Ascending aorta (tissue), 2 donors: ENCODE results near the gene MTHFSD. TPM values are rescaled to one million over a fixed set of nuclear protein-coding genes. Genes with fewer than 3 reads are reported as not detected.

Experiments used
- DNase-seq, 2 donors: peaks; one replicate each; pipeline ENCODE4 v3.0.0-alpha.2; 2019; ENCODE audit warnings: low spot score in 2 of 2
- H3K27ac ChIP-seq, 2 donors: fragments of 200-600 bp; sonication (generic); one replicate each; pipeline ENCODE4 v1.5.1; 2016 to 2017; ENCODE audit warnings: mild to moderate bottlenecking in 1 of 2
- H3K27me3 ChIP-seq: fragments of 200-600 bp; sonication (generic); one replicate; pipeline ENCODE4 v1.5.1; 2017
- H3K36me3 ChIP-seq, 2 donors: fragments of 200-600 bp; sonication (generic); one replicate each; pipeline ENCODE4 v1.5.1; 2016
- H3K4me1 ChIP-seq, 2 donors: fragments of 200-600 bp; sonication (generic); one replicate each; pipeline ENCODE4 v1.5.1; 2016 to 2017; ENCODE audit warnings: mild to moderate bottlenecking in 1 of 2
- H3K4me3 ChIP-seq, 2 donors: fragments of 200-600 bp; sonication (generic); one replicate each; pipeline ENCODE4 v1.5.1; 2016 to 2017; ENCODE audit warnings: mild to moderate bottlenecking in 1 of 2
- H3K9me3 ChIP-seq, 2 donors: fragments of 200-600 bp; sonication (generic); one replicate each; pipeline ENCODE4 v1.5.1; 2016
- CTCF ChIP-seq, 3 experiments: fragments of 200-600 bp in 2 of 3; fragments of 450-650 bp in 1 of 3; sonication (generic) in 2 of 3; IDR thresholded peaks; one replicate each; pipeline ENCODE4 v1.5.1; 2016 to 2019; ENCODE audit warnings: antibody characterized with exemption in 3 of 3, mild to moderate bottlenecking in 1 of 3, moderate library complexity in 1 of 3
- intact Hi-C: fragments of 100-400 bp; cut with DNase I; formaldehyde crosslinking; loops from one replicate; pipeline ENCODE4 v1.15.1; 2023
- total RNA-seq: library from RNA; depleted of rRNA; stranded (reverse); fragments of >200 nt; gene quantifications from one replicate; pipeline ENCODE4 v1.1.0, GENCODE V29; 2016

MTHFSD gene
- total RNA-seq, 1 donor from 2014 or later = 44.1 TPM

- TF ChIP-seq CTCF (IDR thresholded peaks at IDR 0.05) = no peak
- no peaks in the 10 kb centered on the region for H3K4me1 ChIP-seq
- no peaks in the 10 kb centered on the region for H3K9me3 ChIP-seq
- no peaks in the 10 kb centered on the region for H3K27me3 ChIP-seq
- no peak overlapping the region for H3K4me3 ChIP-seq
- peaks cover 18 to 47% of the 10 kb centered on the region in 2 donors for H3K36me3 ChIP-seq
- no peak overlapping the region for H3K27ac ChIP-seq
- no peak for DNase-seq
- intact Hi-C loops = no loop called here
These were observed 23.2 kb downstream of the MTHFSD start for GRCh38 chr16:86531641-86532525.

DNA sequence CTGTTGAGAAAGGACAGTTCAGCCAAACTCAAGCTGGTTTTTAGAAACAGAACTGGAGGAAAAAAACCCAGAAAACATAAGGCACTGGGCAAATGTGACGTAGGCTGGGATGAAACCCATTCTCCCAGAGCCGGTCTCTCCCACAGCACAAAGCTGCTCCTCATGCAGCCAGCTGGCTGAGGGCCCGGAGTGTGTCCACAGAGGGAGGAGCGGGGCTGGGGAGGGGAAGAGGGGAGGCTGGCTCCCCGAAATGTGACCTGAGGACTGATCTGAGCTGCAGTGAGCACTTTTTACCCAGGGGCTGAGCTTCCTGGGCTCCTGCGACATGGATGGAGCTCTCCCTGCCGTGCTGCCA is 23.9 kb downstream of the MTHFSD start:
- Histone ChIP-seq H3K9me3 (no peaks in the 10 kb centered on the region), H3K27me3 (no peaks in the 10 kb centered on the region), H3K4me1 (no peaks in the 10 kb centered on the region), H3K27ac (no peak overlapping the region), H3K4me3 (no peak overlapping the region), H3K36me3 (peaks cover 14 to 40% of the 10 kb centered on the region in 2 donors)
- TF ChIP-seq CTCF (IDR thresholded peaks at IDR 0.05) = no peak
- no peak for DNase-seq
- intact Hi-C loops = no loop called here

DNA sequence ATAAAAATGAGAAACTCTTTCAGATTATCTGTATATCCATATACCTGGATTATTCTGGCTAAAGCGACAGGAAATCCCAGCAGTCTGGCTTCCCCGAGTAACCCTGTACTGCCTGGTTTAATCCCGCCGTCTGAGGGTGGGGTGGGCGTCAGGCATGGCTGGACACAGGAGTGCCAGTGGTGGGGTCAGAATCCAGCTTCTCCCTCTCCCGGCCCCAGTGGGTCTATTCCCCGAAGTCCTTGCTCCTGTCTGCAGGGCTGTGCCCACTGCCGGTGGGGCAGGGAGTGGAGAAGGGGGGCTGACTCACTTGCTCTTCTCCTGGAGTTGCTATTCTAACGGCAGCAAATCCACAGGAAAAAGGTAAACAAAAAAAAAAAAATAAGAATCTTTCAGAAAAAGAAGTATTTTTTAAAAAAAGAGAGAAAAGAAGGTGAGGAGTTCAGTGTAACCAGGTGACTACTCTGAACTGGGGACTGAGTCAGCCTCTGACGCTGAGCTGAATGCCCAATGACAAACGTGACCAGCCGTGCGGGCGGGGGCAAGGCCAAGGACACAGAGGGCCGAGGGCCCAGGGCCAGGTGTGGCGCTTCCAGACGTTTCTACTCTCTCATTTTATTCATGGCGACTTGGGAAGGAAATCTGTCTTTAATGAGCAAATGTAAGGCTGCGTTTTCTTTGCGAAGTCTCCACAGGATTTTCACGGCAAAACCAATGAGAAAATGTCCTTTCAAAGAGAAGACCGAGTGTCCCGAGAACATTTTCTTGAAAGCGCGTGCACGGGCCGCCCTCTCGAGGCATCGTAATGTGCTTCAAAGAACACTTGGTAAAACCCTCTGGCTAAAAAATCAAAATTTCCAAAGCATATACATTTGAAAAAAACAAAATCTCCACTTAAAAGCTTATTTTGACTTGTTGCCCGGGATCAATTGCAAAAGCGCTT is 24.5 kb downstream of the MTHFSD start:
- intact Hi-C loops = no loop called here
- H3K4me1 ChIP-seq = no peaks in the 10 kb centered on the region
- peaks cover 14 to 34% of the 10 kb centered on the region in 2 donors for H3K36me3 ChIP-seq

GRCh38 chr16:86529160-86529559 is 25.9 kb downstream of the MTHFSD start:
- no peak overlapping the region for H3K4me3 ChIP-seq
- no peak for TF ChIP-seq CTCF (IDR thresholded peaks at IDR 0.05)
- H3K27ac ChIP-seq = no peak overlapping the region
- H3K36me3 ChIP-seq = peaks cover 14 to 29% of the 10 kb centered on the region in 2 donors
- no peaks in the 10 kb centered on the region for H3K9me3 ChIP-seq
- H3K27me3 ChIP-seq = no peaks in the 10 kb centered on the region
- no peak for DNase-seq
- intact Hi-C loops = no loop called here
- H3K4me1 ChIP-seq = no peaks in the 10 kb centered on the region

More for the DNA sequence above, 24.5 kb downstream of the MTHFSD start:
- no peak overlapping the region for H3K27ac ChIP-seq
- no peak for TF ChIP-seq CTCF (IDR thresholded peaks at IDR 0.05)
- no peaks in the 10 kb centered on the region for H3K27me3 ChIP-seq
- H3K9me3 ChIP-seq = no peaks in the 10 kb centered on the region
- no peak for DNase-seq
- H3K4me3 ChIP-seq = no peak overlapping the region

DNA sequence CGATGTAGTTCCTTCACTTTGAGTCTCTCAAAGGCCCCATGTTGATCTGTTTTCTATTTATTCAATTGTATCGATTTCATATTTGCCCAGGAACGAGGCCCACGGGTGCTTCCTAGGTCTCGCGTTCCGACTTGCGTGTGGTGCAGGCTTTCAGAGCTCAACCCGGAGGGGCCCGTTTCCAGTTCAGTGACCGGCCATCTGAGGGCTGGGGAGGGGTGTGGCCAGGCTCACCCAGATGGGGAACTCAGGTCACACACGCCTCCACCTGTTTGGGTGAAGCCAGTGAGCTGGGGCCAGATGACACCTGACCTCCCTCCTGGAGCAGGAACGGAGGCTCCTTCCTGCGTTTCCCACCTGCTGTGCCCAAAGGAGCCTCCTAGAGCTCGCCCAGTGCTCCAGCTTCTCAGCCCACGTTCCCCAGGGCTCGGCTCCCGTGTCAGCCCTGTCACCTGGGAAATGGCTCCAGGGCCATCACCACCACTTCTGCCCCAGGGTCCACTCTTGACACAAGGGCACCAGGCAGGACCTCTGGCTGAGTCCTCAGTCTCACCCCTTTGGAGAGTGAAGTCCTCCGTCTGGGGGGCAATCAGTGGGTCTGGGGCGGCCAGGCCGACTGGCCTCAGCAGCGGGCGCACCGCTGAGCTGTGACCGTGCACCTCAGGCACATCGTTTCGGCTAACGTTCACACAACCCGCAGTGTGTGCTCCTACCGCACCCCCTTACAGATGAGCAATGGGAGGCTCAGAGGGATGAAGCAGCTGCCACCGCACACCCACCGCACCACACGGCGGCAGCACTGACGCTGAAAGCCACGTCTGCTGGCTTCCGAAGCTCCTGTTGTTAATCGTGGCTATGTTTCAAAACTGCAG is 26.7 kb downstream of the MTHFSD start:
- no peaks in the 10 kb centered on the region for H3K27me3 ChIP-seq
- DNase-seq = no peak
- H3K4me3 ChIP-seq = no peak overlapping the region
- intact Hi-C loops = no loop called here
- H3K27ac ChIP-seq = no peak overlapping the region
- H3K36me3 ChIP-seq = peaks cover 14 to 29% of the 10 kb centered on the region in 2 donors
- no peaks in the 10 kb centered on the region for H3K9me3 ChIP-seq
- TF ChIP-seq CTCF (IDR thresholded peaks at IDR 0.05) = no peak
- no peaks in the 10 kb centered on the region for H3K4me1 ChIP-seq
